ENCODE measurements around the gene DIPK2A.
A peak's percentile ranks its signal among the peaks of the same experiment; 100 is the strongest.

The DIPK2A gene

GRCh38 chr3:143977341-143978262 is 6.0 kb downstream of the DIPK2A start:
- Mint-ChIP-seq H3K27me3 (ENCODE audit: low read depth, poor library complexity) (peaks cover 6% of the 10 kb centered on the region), H3K4me1 (peaks cover 37% of the 10 kb centered on the region), H3K36me3 (ENCODE audit: low read depth) (peaks cover 40% of the 10 kb centered on the region), H3K4me3 (peak overlapping the region; percentile 32), H3K9me3 (peaks cover 29% of the 10 kb centered on the region), H3K27ac (peak overlapping the region; percentile 29)
- TF ChIP-seq CTCF (IDR thresholded peaks at IDR 0.05), result no peak
- no peak for DNase-seq

GRCh38 chr3:143978263-143978631 is 6.6 kb downstream of the DIPK2A start:
- peaks cover 37% of the 10 kb centered on the region for H3K4me1 Mint-ChIP-seq
- peaks cover 35% of the 10 kb centered on the region for H3K9me3 Mint-ChIP-seq
- peaks cover 47% of the 10 kb centered on the region for H3K36me3 Mint-ChIP-seq (ENCODE audit: low read depth)
- no peak overlapping the region for H3K27ac Mint-ChIP-seq
- peaks cover 6% of the 10 kb centered on the region for H3K27me3 Mint-ChIP-seq (ENCODE audit: low read depth, poor library complexity)
- DNase-seq, result no peak
- no peak overlapping the region for H3K4me3 Mint-ChIP-seq
- no peak for TF ChIP-seq CTCF (IDR thresholded peaks at IDR 0.05)

- peaks cover 37% of the 10 kb centered on the region for H3K4me1 Mint-ChIP-seq
- H3K9me3 Mint-ChIP-seq, result peaks cover 43% of the 10 kb centered on the region
- TF ChIP-seq CTCF (IDR thresholded peaks at IDR 0.05), result no peak
- H3K27me3 Mint-ChIP-seq (ENCODE audit: low read depth, poor library complexity), result peaks cover 6% of the 10 kb centered on the region
- H3K36me3 Mint-ChIP-seq (ENCODE audit: low read depth), result peaks cover 55% of the 10 kb centered on the region
- no peak overlapping the region for H3K27ac Mint-ChIP-seq
- DNase-seq, result no peak
- no peak overlapping the region for H3K4me3 Mint-ChIP-seq
Measured at GRCh38 chr3:143979041-143979440, 7.4 kb downstream of the DIPK2A start.

- DNase-seq, result no peak
- H3K4me3 Mint-ChIP-seq, result no peak overlapping the region
- H3K27me3 Mint-ChIP-seq (ENCODE audit: low read depth, poor library complexity), result peaks cover 6% of the 10 kb centered on the region
- peaks cover 62% of the 10 kb centered on the region for H3K36me3 Mint-ChIP-seq (ENCODE audit: low read depth)
- no peak for TF ChIP-seq CTCF (IDR thresholded peaks at IDR 0.05)
- H3K9me3 Mint-ChIP-seq, result peaks cover 51% of the 10 kb centered on the region
- H3K27ac Mint-ChIP-seq, result no peak overlapping the region
- peaks cover 30% of the 10 kb centered on the region for H3K4me1 Mint-ChIP-seq
Measured at GRCh38 chr3:143979813-143980212, 8.2 kb downstream of the DIPK2A start.

- Mint-ChIP-seq H3K36me3 (ENCODE audit: low read depth) (peaks cover 80% of the 10 kb centered on the region), H3K27me3 (ENCODE audit: low read depth, poor library complexity) (no peaks in the 10 kb centered on the region), H3K4me3 (no peak overlapping the region), H3K27ac (peak overlapping the region; percentile 19), H3K4me1 (peaks cover 6% of the 10 kb centered on the region), H3K9me3 (peaks cover 23% of the 10 kb centered on the region)
- DNase-seq, result no peak
- TF ChIP-seq CTCF (IDR thresholded peaks at IDR 0.05), result no peak
Measured at GRCh38 chr3:143988306-143988705, 16.7 kb downstream of the DIPK2A start.

GRCh38 chr3:143989461-143989860 is 17.8 kb downstream of the DIPK2A start:
- DNase-seq, result no peak
- no peak for TF ChIP-seq CTCF (IDR thresholded peaks at IDR 0.05)

More at GRCh38 chr3:143989461-143989860, 17.8 kb downstream of the DIPK2A start:
- Mint-ChIP-seq H3K27ac (no peak overlapping the region), H3K9me3 (peaks cover 12% of the 10 kb centered on the region), H3K27me3 (ENCODE audit: low read depth, poor library complexity) (no peaks in the 10 kb centered on the region), H3K4me1 (peaks cover 6% of the 10 kb centered on the region), H3K4me3 (no peak overlapping the region), H3K36me3 (ENCODE audit: low read depth) (peaks cover 80% of the 10 kb centered on the region)
